Adrenal gland (tissue), 5 donors: ENCODE results near the gene C1orf146.

ENCODE experiments used
- CTCF ChIP-seq, 6 experiments: fragments of 450-650 bp in 4 of 6; fragments of 200-600 bp in 2 of 6; sonication (generic) in 1 of 6; IDR thresholded peaks; 1 replicate in 5 of 6; 2 replicates in 1 of 6; pipeline versions ENCODE4 v1.5.1 to v1.8.0; 2016 to 2021; ENCODE audit warnings: antibody characterized with exemption in 6 of 6, mild to moderate bottlenecking in 2 of 6, moderate library complexity in 1 of 6
- POLR2A ChIP-seq, 2 donors: fragments of 450-650 bp; IDR thresholded peaks; one replicate each; pipeline ENCODE4 v1.6.1; 2017; ENCODE audit warnings: antibody characterized with exemption in 2 of 2, mild to moderate bottlenecking in 2 of 2, moderate library complexity in 1 of 2
- donor health status: DM: no; HTN: no; CAD: no.

- TF ChIP-seq CTCF (IDR thresholded peaks at IDR 0.05) (no peak), POLR2A (IDR thresholded peaks at IDR 0.05) (no peak)
Measured at GRCh38 chr1:92184632-92185031, 33.1 kb upstream of the C1orf146 start.
